ENCODE results near the gene SLC35A2. TPM values are rescaled to one million over a fixed set of nuclear protein-coding genes. Genes with fewer than 3 reads are reported as not detected.
"Not testable (repeated sequence)": the region's sequence is repeated elsewhere in the genome, so short reads cannot be mapped to it uniquely, and the experiment has no call there.

SLC35A2 gene
- total RNA-seq, 1 donor from 2014 or later = 17.4 TPM

DNA sequence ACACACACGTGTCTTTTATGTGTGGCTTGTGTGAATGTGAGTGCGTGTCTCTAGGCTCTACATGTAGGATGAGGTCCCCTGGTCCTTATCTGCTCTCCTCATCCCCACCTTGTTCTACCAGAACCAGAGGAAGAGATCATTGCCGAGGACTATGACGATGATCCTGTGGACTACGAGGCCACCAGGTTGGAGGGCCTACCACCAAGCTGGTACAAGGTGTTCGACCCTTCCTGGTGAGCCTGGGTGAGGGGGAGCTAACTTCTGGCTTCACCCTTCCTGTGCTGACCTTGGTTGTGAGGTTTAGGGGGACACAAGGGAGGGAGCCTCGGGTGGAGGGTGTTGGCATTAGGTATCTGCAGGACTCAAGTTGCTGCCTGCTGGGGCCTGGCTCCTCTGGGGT lies 10.4 kb downstream of the SLC35A2 start:
- ATAC-seq = no peak

DNA sequence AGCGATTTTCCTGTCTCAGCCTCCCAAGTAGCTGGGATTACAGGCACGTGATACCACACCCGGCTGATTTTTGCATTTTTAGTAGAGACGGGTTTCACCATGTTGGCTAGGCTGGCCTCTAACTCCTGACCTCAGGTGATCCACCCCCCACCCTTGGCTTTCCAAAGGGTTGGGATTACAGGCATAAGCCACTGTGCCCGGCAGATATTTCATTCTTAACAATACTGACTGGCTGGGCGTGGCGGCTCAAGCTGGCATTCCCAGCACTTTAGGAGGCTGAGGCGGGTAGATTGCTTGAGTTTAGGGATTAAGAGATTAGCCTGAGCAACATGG lies 12.4 kb downstream of the SLC35A2 start:
- ATAC-seq = no peak

DNA sequence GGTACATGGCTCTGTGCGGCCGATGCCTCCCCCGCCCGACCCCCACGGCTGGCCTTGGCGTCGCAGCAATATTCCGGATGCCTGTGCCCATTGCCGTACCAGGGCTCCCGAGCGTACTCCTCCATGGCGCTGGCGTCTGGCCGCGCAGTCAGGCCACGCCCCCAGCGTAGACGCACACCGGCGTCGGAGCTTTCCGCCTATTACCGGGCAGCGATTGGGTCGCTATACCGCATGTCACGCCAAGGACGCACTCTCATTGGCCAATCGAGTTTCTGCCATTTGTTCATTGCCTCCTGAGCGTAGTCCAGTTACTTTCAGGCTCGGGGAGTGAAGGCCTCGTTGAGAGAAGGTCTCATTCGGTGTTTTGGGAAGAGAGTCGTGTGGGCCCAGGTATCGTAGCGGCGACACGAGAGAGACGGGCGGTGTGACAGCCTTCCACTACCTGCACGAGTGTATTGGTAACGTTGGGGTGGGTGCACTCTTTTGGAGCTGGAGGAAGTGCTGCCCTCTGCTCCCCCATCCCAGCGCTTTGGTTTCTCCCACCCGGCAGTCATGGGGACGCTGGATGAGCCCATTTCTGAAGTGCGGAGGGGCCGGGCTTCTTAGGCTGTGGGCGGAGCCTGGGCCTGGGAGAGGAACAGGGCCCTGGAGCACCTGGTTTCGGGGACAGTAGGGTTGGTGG lies 13.7 kb downstream of the SLC35A2 start, which contains the start of the genes PQBP1 and TIMM17B:
Gene PQBP1, plus strand, starts transcription at position 306 of the 682 bp plus-strand sequence. CDS start 580 bp downstream, outside the sequence.
Gene TIMM17B, minus strand, starts transcription at position 144 of the 682 bp plus-strand sequence. Its CDS starts 19 bp downstream, at position 125.
- ATAC-seq = peak; percentile 95

DNA sequence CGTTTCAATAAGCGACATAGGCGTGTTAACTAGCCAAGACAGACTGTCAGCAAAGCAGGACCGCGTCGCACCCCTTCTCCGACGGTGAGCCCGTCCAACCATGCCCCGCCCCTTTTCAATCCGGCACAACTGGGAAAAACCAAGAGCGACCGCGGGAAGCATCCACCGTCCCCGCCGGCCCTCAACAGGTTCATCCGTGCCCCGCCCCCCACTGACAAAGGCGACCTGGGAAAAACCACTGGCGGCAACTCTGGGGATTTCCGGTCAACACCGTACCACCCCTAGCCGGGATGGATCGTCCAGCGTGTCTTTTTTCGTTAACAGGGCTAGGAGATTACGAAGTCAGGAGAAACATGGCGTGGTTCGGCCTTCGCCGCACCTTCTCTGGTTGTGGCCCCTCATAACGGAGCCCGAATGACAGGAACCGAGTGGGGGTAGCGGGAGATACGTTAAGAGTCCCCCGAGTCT lies 14.3 kb downstream of the SLC35A2 start:
- peak; percentile 78 for ATAC-seq

DNA sequence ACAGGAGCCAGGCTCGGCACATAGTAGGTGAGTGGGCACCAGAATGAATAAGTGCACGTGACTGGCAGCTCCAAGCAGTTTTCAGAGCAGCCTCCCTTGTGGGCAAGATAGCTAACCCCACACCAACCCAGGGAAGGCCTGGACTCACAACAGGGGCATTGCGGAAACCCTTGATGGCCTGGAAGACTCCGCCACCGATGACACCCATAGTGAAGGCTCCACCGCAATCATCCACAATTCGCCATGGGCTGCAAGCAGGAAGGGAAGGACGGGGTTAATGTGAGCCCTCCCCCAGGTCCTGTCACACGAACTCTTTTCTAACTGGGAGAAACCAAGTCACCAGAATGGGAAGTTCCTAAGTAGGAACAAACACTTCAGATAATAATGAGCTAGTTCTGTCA lies 14.8 kb downstream of the SLC35A2 start:
- ATAC-seq = no peak

DNA sequence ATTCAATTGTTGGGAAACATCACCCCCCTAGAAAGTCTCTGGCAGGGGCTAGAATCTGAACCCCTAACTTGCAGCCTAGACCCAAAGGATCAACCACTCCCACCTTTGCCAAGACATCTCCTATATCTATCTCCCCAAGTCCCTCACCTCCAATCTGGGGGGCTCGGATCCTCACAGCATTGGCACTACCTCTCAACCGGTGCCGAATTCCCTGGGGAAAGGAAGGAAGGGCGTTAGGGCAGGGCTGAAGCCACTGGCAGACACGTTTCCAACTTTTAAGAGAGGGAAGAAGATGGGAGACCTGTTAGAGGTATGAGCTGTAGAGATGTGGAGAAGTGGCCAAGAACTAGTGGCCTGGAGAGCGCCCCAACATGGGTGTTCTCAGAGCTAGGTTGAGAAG lies 16.6 kb downstream of the SLC35A2 start:
- no peak for ATAC-seq

DNA sequence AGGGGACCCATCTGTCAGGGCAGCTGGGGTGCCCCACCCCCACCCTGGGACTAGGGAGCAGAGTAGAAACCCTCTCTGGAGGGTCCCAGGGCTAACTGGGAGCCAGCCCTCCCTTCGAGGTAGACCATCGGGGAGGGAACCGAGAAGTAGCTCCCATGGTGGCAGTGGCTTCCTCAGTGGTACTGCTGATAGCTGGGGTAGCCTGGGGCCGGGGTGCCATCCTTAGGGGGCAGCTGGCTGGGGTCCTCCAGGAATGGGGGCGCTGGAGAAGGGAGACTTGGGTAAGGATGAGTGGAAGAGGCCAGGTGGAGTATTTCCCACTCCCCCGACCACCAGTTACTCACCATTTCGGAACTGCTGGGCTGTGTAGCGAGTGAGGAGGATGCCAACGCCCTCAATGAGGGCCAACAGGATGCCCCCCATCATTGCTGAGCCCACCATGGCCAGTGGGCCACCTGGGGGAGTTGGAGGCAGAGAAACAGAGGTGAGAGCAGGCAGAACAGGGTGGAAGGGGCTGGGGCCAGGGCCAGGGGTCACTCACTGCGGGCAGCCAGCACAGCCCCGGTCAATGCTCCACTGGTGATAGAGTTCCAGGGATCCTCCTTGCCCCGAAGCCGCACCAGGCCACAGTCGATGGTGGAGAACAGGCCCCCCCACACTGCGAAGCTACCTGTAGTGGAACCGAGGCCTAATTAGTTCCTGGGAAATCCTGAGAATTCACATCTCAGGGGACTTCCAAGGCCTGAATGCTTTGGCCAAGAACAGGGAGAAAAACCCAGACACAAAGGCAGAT lies 17.7 kb downstream of the SLC35A2 start:
- ATAC-seq = no peak

DNA sequence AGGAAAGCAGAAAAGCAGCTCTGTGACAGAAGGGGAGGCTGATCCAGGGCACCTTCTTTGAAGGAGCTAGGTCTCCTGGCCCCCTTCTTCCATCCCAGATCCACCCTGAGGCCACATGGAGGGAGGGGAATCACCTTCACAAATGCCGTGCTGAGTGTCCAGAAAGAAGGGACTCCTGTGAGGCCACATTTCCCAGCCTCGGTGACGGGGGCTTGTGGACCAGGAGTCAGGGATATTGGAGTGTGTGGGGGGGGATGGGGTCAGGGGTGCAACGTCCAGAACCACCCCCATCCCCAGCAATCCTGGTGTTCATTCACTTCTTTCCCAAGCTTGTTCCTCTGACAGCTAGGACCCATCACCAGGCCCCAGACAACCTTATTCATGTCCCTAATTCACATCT lies 18.6 kb downstream of the SLC35A2 start:
- no peak for ATAC-seq

DNA sequence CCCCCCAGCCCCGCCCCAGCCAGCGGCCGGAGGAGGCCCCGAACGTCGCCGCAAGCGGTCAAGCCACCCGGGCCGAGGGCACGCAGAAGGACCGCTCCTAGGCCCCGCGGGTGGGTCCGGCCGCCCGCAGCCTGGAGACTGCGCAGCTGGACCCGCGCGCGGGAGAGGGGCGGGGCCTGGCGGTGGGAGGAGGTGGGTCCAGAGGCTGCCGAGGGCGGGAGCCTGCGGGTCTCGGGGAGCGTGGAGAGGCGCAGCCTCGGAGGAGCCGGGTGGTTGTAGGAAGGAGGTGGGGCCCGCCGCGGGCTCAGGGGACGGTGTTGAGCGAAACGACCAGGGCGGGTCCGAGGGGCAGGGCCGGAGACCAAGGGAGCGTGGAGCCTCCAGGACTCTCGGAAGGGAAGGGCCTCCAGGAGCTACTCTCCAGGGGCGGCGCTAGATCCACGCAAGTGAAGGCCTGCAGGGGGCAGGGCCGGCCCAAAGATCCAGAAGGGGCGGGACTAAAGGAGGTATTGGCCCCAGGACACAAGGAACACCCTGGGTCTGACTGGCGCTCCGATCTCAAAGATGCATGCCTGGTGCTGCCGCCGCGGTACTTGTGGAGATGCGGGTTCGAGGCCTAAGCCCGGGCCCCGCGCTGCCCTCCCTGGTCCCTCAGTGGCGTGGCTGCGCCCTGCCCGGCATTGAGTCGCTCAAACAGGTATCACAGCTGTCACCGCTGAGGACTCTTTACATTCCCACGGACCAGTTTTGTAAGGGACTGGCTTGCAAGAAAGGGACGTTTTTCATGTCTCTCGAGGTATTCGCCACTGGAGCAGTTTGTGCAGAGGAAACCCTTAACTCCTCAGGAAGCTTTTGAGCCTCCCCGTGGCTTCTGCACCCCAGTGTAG lies 19.8 kb downstream of the SLC35A2 start:
- ATAC-seq = peak; percentile 94

DNA sequence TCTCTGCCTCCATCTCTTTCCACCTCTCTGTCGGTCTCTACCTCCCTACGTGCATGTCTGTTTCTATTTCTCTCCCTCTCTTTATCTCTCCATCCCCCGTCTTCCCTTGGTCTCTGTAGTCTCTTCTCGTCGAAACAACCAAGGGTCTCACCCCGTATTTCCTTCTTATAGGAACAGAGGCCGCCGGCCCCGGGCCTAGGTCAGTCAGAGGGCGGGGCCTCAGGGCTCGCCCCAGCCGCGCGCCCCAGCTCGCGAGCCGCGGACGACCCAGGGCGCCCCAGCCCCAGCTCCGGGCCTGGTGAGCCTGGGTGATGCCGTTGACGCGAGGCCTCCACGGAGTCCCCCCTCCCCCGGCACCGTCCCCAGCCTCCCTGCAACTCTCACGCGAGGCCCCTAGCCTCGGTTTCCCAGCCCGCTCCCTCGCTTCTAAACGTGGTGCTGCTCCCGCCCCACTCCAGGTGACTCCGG lies 20.5 kb downstream of the SLC35A2 start:
- peak; percentile 45 for ATAC-seq

DNA sequence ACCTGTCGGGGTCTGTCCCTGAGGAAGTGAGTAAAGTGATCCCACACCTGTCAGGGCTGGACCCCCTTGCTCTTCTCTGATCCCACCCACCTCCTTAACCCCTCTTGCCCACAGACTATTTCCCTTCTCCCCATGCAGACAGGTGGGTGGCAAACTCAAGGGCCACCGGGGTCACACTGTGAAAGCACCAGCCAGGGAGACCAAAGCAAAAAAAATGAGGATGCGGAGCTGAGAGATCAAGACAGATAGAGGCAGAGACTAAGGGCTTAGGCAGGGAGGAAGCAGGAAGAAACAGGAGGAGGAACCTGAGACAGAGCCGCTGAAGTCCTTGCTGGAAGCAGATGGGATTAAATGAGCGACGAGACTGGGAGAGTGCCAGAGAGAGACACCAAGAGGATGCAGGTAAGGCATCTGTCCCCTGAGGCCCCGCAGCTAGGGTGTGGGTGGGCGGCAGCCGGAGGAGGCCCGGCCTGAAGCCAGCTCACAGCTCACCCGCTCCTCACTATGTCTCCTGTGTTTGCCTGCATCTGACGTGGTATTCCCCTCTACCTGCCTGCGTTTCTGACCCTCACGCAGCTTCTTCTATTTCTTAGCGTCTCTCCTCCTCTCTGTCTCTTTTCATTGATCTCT lies 21.0 kb downstream of the SLC35A2 start:
- no peak for ATAC-seq

DNA sequence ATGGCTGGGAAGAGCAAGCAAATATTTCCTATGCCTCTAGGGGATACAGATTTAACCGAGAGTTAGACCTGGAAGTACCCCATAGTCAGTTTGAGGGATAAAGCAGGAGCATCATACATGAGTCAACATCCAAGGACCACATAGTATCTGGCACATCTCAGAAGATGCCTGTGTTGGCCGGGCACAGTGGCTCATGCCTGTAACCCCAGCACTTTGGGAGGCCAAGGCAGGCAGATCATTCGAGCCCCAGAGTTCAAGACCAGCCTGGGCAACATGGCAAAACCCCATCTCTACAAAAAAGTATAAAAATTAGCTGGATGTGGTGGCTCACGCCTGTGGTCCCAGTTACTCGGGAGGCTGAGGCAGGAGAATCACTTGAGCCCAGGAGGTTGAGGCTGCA lies 24.9 kb downstream of the SLC35A2 start:
- ATAC-seq = not testable (repeated sequence)

DNA sequence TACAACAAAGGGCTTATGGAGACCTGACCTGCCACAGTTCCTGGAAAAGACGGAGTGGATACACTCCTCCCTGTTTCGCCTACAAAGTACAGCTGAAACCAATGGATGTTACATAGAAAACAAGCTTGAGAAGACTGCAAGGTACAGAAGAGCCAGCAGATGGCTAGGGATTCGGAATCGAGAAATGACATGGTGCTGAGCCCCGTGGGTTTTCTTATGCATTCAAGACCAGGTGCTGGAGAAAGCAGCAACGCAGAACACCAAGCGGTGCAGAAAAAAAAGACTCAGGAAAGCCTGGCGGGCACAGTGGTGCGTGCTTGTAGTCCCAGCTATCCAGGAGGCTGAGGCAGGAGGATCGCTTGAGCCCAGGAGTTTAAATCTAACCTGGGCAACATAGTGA lies 27.7 kb downstream of the SLC35A2 start:
- ATAC-seq = no peak

DNA sequence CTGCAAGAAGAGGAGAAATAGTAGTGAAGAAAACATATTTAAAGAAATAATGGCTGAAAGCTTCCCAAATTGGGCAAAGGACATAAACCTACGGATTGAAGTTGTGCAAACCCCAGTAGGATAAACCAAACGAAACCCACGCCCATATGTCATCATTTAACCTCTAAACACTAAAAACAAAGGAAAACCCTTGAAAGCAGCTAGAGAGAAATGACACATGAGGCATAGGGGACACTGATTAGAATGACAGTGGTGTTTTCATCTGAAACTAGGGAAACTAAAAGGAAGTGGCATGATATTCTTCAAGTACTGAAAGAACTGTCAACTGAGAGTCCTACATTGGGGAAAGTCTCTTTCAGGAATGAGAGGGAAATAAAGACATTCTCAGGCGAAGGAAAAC lies 34.5 kb downstream of the SLC35A2 start:
- ATAC-seq = not testable (repeated sequence)

DNA sequence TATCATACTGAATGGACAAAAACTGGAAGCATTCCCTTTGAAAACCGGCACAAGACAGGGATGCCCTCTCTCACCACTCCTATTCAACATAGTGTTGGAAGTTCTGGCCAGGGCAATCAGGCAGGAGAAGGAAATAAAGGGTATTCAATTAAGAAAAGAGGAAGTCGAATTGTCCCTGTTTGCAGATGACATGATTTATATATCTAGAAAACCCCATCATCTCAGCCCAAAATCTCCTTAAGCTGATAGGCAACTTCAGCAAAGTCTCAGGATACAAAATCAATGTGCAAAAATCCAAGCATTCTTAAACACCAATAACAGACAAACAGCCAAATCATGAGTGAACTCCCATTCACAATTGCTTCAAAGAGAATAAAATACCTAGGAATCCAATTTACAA lies 39.4 kb downstream of the SLC35A2 start:
- ATAC-seq = not testable (repeated sequence)

DNA sequence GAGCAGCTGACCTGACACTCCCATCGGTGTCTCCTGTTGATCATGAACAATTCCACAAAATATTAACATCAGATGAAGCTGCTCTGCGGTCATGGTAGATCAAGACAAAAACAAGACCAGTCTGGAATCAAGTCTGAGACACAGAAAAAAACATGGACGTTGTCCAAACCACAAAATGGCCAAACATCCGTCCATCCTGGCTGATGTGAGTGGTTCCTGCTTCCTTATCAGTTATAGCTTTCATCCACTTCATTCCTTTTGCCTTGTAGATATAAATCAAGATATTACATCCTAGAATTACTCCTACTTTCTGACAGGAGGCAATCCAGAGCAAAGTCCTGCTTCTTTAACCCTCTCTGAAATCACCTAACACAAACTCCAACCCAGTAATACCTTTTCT lies 47.2 kb downstream of the SLC35A2 start:
- no peak for ATAC-seq

DNA sequence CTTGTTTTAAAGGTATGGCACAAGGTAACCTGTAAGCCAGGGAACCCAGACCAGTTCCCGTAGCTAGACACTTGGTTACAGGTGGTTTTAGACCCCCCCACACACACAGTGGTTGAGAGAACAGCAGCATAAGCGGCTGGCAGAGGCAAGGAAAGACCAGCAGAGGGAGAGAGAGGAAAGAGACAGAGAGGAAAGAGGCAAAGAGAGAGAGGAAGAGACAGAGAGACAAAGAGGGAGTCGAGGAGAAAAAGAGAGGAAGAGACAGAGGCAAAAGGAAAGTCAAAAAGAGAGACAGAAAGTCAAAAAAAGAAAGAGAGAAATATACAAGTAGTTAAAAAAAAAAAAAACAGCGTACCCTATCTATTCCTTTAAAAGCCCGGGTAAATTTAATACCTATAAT lies 56.5 kb downstream of the SLC35A2 start:
- ATAC-seq = no peak

DNA sequence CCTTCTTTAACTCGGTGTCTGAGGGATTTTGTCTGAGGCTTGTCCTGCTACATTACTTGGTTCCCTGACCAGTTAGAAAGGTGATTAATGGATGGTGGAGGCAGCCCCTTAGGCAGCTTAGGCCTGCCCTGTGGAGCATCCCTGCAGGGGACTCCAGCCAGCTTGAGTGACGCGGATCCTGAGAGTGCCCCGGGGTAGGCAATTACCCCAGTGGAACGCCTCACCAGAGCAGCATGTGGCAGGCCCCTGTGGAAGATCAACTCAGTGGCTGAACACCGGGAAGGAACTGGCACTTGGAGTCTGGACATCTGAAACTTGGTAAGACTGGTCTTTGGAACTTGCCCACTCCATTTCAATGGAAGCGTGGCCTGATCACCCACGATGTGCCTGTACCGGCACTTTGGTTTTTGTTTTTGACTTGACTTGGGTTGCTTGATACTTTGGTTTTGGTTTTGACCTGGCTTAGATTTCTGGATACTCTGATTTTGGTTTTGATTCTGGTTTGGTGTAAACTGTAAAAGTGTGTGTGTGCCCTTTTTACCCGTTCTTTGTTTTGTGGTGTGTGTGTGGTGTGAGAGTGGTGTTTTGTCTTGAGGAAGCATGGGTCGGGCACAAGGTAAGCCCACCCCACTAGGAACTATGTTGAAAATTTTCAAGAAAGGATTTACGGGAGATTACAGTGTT lies 57.2 kb downstream of the SLC35A2 start:
- ATAC-seq = not testable (repeated sequence)

DNA sequence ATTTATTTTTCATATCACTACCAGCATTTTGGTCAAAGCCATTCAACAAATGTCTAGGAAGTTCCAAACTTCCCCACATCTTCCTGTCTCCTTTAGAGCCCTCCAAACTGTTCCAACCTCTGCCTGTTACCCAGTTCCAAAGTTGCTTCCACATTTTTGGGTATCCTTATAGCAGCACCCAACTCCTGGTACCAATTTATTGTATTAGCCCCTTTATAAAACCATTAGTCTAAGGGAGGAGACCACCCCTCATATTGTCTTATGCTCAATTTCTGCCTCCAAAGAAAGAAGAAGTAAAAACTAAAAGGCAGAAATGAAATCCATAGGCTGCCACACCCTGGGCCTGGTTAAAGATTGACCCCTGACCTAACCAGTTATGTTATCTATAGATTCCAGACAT lies 58.0 kb downstream of the SLC35A2 start:
- ATAC-seq = not testable (repeated sequence)
